C4-2B (cell line): ENCODE data around the gene GIPC2.
"Not testable (repeated sequence)": the region's sequence is repeated elsewhere in the genome, so short reads cannot be mapped to it uniquely, and the experiment has no call there.

Source experiments
- H3K27ac ChIP-seq: fragments of 450-650 bp; 2 replicates; pipeline ENCODE4 v1.5.1; 2017
- CTCF ChIP-seq: fragments of 450-650 bp; conservative IDR thresholded peaks from 2 replicates; pipeline ENCODE4 v1.5.1; 2017; ENCODE audit warnings: mild to moderate bottlenecking
- ZFX ChIP-seq: fragments of 450-650 bp; IDR thresholded peaks from 2 replicates; pipeline ENCODE4 v1.6.1; 2017

Gene GIPC2

GRCh38 chr1:78045926-78046778, at the start of gene GIPC2:
Gene GIPC2, plus strand, starts transcription at chr1:78045966. Its CDS starts 129 bp downstream, at chr1:78046095.
- TF ChIP-seq ZFX = no peak
- TF ChIP-seq CTCF = no peak
- H3K27ac ChIP-seq = no peak within 1 kb of the TSS

GRCh38 chr1:77996734-77997133, 49.0 kb upstream of the GIPC2 start:
- H3K27ac ChIP-seq = no peak overlapping the region
- TF ChIP-seq CTCF = no peak
- TF ChIP-seq ZFX = no peak

- not testable (repeated sequence) for H3K27ac ChIP-seq
These were observed 45.2 kb upstream of the GIPC2 start for GRCh38 chr1:78000536-78000935.

GRCh38 chr1:78003070-78003746, 42.6 kb upstream of the GIPC2 start:
- H3K27ac ChIP-seq = no peak overlapping the region
- TF ChIP-seq ZFX (no peak), CTCF (no peak)

- TF ChIP-seq ZFX (no peak), CTCF (no peak)
- H3K27ac ChIP-seq = peak overlapping the region; percentile 41; the same call in 1 of the 2 replicates
These were observed 41.7 kb upstream of the GIPC2 start for GRCh38 chr1:78003882-78004718.

GRCh38 chr1:78004719-78005447, 40.9 kb upstream of the GIPC2 start, which contains the start of gene DNAJB4:
Gene DNAJB4, plus strand, starts transcription at chr1:78004939. Its CDS starts 172 bp downstream, at chr1:78005111.
- no peak for TF ChIP-seq CTCF
- no peak for TF ChIP-seq ZFX
- H3K27ac ChIP-seq = peak within 1 kb of the TSS; percentile 41; the same call in 1 of the 2 replicates

GRCh38 chr1:78005448-78005722, 40.4 kb upstream of the GIPC2 start:
- TF ChIP-seq CTCF (no peak), ZFX (no peak)
- no peak overlapping the region for H3K27ac ChIP-seq
